GM19468 (cell line): Measurements from ENCODE around the gene AGT.
"Not testable (repeated sequence)": the region's sequence is repeated elsewhere in the genome, so short reads cannot be mapped to it uniquely, and the experiment has no call there.

ENCODE experiments used
- ATAC-seq: cut with Tn5 transposase; IDR thresholded peaks from one replicate; pipeline ENCODE4 v1.9.1; 2021; ENCODE audit warnings: mild to moderate bottlenecking, moderate library complexity, moderate number of reproducible peaks; ENCODE audit not compliant: unreplicated experiment; ENCODE audit errors: extremely low read depth

Gene AGT

DNA sequence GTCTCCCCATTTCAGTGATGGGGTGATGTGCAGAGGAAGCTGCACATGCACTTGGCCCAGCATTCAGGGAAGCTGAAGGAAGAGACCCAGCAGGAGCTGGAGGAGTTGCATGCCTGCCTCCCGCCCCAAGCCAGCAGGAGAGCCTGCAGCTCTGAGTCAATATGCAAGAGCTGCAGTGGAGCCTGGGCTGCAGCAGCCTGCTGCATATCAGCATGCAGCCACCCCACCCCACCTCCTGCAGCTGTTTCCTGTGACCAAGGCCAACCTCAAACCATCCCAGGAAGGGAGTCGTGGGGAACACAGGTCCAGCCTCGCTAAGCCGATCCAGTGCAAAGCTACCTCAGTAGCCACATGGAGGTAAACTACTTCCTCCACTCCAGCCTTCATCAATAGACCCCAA lies 18.9 kb downstream of the AGT start:
- no peak for ATAC-seq

GRCh38 chr1:230694464-230694863 lies 19.5 kb downstream of the AGT start:
- ATAC-seq, result no peak

DNA sequence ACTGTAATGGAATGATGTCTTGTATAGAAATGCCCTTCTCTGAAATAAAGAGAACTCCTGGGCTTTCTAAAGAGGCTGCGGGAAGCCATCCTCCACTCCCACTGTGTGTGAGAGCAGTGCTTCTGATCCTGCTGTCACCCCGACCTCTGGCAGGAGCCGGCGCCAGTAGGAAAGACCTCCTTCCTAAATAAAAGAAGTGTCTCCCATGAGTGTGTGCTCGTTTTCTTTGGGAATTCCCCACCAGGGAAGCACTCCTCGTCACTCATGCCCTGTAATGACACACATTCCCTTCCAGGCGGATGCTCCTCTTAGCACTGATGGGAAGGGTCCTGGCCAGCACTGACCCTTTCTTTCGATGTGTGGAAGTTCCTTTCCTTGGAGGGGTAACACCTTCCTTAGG lies 20.1 kb downstream of the AGT start:
- no peak for ATAC-seq

DNA sequence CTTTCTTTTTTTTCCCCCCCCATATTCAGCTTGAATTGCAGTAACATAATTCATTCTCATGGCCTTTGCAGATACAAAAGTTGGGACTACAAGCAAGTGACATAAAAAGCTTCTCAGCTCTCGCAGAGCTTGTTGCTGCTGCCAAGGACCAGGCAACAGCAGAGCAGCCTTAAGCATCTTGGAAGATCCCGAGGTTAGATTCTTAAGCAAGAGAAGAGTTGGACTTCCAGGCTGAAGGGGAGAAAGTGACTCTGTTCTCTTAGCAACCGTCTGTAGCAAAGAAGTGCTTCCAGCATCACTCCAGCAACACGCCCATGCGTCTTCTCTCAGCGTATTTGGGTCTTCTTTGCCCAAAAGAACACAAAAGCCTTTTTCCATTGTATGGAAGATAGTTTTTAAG lies 20.7 kb downstream of the AGT start:
- no peak for ATAC-seq

- ATAC-seq, result no peak
Observed at GRCh38 chr1:230691615-230692014, 22.3 kb downstream of the AGT start.

- no peak for ATAC-seq
Observed at GRCh38 chr1:230690101-230690500, 23.8 kb downstream of the AGT start.

GRCh38 chr1:230686747-230687146 lies 27.2 kb downstream of the AGT start:
- no peak for ATAC-seq

DNA sequence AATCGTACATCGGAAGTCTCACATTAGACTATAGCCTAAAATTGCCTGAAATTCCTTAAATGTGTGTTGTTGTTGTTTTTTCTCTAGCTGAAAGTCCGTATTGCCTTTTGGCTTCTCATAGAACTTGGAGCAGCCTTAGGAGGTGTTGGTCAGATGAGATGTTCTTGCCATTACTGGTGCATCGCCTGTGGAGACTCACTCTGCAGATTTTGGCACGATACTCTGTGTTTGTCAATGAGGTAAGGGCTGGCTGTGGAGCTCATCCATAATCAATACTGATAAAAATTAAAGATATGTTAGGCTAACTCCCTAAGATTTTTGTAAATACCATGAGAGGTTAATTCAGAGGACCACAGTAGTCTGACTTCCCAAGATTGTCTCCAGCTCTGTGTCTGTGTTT lies 28.9 kb downstream of the AGT start:
- no peak for ATAC-seq

- ATAC-seq, result no peak
Observed at GRCh38 chr1:230684146-230684545, 29.8 kb downstream of the AGT start.

GRCh38 chr1:230682882-230683610 lies 30.9 kb downstream of the AGT start:
- ATAC-seq, result no peak

- no peak for ATAC-seq
Observed at GRCh38 chr1:230682274-230682673, 31.6 kb downstream of the AGT start.

GRCh38 chr1:230681599-230681998 lies 32.3 kb downstream of the AGT start:
- ATAC-seq, result no peak

DNA sequence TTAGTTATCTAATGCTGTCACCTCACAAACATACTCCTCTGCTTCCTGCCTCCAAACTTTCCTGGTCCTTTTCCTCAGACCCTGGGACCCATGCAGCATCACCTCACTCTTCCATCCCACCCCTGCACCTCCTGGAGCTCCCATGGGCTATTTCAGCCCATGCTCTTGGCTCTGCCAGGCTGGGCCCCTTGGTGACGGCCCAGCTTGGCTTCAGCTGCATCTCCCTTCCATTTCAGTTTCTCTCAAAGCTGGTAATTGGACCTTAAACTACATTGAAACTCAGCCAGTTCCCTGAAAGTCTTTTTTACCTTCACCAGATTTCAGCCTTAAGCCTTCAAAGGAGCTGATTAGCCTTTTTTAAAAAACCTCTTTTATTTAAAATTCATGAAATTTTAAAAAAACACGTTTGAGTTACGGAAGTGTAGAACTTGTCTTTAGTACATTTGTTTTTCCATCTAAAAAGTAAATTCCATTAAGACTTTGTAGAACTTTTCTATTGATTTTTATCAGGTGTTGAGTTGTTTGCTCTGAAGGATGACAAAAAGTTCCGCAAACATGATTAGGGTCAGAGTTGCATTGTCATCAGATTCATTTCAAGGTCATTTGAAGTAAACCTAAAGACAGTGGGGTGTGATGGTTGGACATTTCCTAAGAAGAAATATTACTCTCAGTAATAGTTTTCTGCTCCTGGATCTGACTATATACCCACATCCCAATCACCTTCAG lies 33.5 kb downstream of the AGT start:
- no peak for ATAC-seq

DNA sequence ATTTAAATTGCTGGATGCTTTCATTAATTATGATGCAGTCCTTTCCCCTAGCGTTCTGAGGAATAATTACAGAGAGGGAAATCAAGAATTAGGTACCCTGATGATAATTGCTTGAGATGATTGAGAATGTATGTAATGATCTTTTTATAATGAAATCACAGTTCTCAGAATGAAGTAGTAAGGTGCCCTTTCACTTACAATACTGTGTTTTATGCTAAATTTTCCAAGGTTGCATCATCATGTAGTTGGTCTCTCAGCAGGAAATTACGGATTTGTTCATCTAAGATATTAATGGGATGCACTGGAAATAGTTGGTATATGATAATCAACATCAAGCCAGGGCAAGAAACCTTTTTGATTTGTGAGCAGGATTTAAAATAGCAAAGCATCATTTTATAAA lies 34.1 kb downstream of the AGT start:
- ATAC-seq, result no peak

- no peak for ATAC-seq
Observed at GRCh38 chr1:230679192-230679591, 34.7 kb downstream of the AGT start.

DNA sequence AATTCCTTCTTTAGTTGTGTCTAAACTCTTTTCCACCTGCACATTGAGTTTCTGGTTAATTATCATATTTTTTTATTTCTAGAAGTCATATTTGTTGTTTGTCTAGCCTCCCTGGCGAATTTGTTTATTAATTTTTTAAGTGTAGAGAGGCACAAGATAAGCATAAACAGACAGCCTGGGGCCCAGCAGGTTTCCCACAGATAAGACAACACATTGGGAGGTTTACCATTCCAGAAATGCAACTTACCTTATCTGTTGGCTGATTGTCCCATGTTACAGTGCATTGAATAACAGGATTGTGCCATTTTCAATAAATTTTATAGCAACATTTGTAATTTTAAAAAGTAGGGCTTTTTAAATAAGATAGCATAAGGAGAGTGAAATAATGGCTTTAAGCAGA lies 36.7 kb downstream of the AGT start:
- ATAC-seq, result no peak

DNA sequence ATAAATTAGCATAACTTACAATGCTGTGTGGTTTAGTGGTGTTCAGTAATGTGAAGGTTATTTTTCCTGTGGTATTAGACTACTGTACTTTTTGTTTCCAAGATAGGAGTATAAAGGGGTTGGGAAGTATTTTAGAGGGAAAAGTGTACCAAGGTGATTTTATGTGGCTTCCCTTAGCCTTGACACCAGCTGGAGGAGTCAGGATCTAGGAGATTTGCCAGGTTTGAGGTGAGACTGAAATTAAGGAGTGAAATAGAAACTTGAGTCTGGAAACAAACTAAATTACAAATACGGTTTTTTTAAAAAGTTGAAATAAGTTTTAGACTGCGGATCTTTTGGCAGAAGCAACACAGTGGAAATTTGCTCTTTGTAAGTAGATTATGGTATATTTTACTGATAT lies 39.3 kb downstream of the AGT start:
- no peak for ATAC-seq

DNA sequence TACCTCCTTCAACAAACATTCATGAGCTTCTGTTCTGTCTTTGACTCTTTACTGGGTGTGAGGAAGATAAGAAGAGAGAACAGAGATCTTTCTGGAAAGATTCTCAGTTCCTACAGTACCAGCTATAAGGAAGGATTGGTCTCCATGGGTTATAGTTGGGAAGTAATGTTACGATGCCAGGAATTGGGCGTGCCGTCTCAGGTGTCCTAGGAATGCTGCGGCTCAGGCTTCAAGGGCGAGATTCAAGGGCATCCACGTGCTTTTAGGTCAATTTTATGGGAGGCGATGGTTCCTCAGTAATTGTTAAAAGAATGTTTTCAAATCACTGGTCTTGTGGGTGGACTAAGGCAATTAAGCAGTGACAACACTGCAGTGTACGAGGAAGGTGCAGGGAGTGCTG lies 44.4 kb downstream of the AGT start:
- no peak for ATAC-seq

- no peak for ATAC-seq
Observed at GRCh38 chr1:230668227-230668626, 45.7 kb downstream of the AGT start.

- no peak for ATAC-seq
Observed at GRCh38 chr1:230661976-230662375, 51.9 kb downstream of the AGT start.

- no peak for ATAC-seq
Observed at GRCh38 chr1:230658691-230659090, 55.2 kb downstream of the AGT start.

GRCh38 chr1:230658103-230658502 lies 55.8 kb downstream of the AGT start:
- not testable (repeated sequence) for ATAC-seq
